ENCODE measurements around the gene CYS1.
"Not testable (repeated sequence)": the region's sequence is repeated elsewhere in the genome, so short reads cannot be mapped to it uniquely, and the experiment has no call there.

The CYS1 gene

GRCh38 chr2:10012963-10013461 is 67.2 kb downstream of the CYS1 start:
- no peak for DNase-seq

GRCh38 chr2:10012366-10012962 is 67.7 kb downstream of the CYS1 start:
- DNase-seq, result not testable (repeated sequence)

GRCh38 chr2:10011606-10012325 is 68.4 kb downstream of the CYS1 start:
- DNase-seq, result not testable (repeated sequence)

- DNase-seq, result not testable (repeated sequence)
Measured at GRCh38 chr2:10010861-10011605, 69.2 kb downstream of the CYS1 start.

GRCh38 chr2:10009811-10010781 is 70.1 kb downstream of the CYS1 start:
- no peak for DNase-seq

GRCh38 chr2:10009271-10009810 is 70.9 kb downstream of the CYS1 start:
- no peak for DNase-seq

- no peak for DNase-seq
Measured at GRCh38 chr2:10008809-10009176, 71.4 kb downstream of the CYS1 start.

- no peak for DNase-seq
Measured at GRCh38 chr2:10007921-10008808, 72.0 kb downstream of the CYS1 start.

- no peak for DNase-seq
Measured at GRCh38 chr2:10007435-10007834, 72.8 kb downstream of the CYS1 start.

Data from right kidney (tissue), 1 donor.